Measurements from ENCODE around the gene ATF4.

The ATF4 gene, protein sequence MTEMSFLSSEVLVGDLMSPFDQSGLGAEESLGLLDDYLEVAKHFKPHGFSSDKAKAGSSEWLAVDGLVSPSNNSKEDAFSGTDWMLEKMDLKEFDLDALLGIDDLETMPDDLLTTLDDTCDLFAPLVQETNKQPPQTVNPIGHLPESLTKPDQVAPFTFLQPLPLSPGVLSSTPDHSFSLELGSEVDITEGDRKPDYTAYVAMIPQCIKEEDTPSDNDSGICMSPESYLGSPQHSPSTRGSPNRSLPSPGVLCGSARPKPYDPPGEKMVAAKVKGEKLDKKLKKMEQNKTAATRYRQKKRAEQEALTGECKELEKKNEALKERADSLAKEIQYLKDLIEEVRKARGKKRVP

GRCh38 chr22:39520226-39521105 lies at the start of gene ATF4:
ATF4 (plus strand) TSS chr22:39520562; CDS start chr22:39521446, 884 bp downstream.
- no peak for DNase-seq (ENCODE audit: insufficient read length, low spot score)
- FAIRE-seq = peak; percentile 49

- DNase-seq (ENCODE audit: insufficient read length, low spot score) (peak; percentile 68), FAIRE-seq (peak; percentile 81)
These were observed 48.8 kb upstream of the ATF4 start for GRCh38 chr22:39471381-39472141.

- FAIRE-seq = no peak
- DNase-seq (ENCODE audit: insufficient read length, low spot score) = no peak
These were observed 47.5 kb upstream of the ATF4 start for GRCh38 chr22:39472570-39473556.

GRCh38 chr22:39473851-39474250 lies 46.5 kb upstream of the ATF4 start:
- FAIRE-seq = no peak
- no peak for DNase-seq (ENCODE audit: insufficient read length, low spot score)

- FAIRE-seq (no peak), DNase-seq (ENCODE audit: insufficient read length, low spot score) (no peak)
These were observed 45.8 kb upstream of the ATF4 start for GRCh38 chr22:39474351-39475111.

DNA sequence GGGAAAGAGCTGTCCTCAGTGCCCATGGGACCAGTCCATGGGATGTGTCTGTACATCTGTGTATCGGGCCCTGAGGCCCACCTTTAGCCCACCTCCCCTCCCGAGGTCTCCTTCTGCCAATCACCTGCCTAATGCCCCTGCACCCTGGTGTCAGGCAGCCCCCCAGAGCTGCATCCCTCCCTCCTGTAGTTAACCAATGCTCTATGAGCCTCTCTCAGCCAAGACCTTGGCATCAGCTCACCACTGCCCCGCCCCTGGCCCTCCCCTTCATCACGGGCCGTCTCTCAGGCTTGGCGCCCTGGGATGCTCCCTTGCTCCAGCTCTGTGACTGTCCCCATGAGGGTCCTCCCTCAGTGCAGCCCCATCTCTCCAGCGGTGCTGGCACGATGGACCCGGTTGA lies 45.0 kb upstream of the ATF4 start:
- FAIRE-seq (no peak), DNase-seq (ENCODE audit: insufficient read length, low spot score) (no peak)

- FAIRE-seq = no peak
- no peak for DNase-seq (ENCODE audit: insufficient read length, low spot score)
These were observed 44.5 kb upstream of the ATF4 start for GRCh38 chr22:39475902-39476301.

DNA sequence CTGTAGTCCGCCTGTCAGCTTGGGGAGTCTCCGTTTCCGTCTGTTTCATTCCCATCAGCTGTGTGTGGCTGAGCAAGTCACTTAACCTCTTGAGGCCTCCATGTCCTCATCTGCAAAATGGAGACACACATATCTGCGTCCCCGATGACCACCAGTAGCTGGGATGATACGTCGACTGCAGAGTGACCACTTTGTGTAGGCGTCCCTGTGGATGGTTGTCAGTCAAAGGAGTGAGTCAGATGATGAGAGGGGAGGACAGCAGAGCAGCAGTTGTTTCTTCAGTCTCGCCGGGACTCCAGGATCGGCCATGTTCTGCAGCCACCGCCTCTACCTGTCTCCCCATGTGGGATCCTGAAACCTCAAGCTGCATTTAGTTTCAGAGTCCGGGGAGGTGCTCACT lies 43.7 kb upstream of the ATF4 start:
- no peak for FAIRE-seq

GRCh38 chr22:39477542-39477941 lies 42.8 kb upstream of the ATF4 start:
- no peak for FAIRE-seq
- DNase-seq (ENCODE audit: insufficient read length, low spot score) = no peak

More for the DNA sequence above, 43.7 kb upstream of the ATF4 start:
- no peak for DNase-seq (ENCODE audit: insufficient read length, low spot score)

- DNase-seq (ENCODE audit: insufficient read length, low spot score) = no peak
These were observed 41.9 kb upstream of the ATF4 start for GRCh38 chr22:39478441-39478850.

GRCh38 chr22:39479254-39479653 lies 41.1 kb upstream of the ATF4 start:
- DNase-seq (ENCODE audit: insufficient read length, low spot score) (no peak), FAIRE-seq (no peak)

More at GRCh38 chr22:39478441-39478850, 41.9 kb upstream of the ATF4 start:
- no peak for FAIRE-seq

DNA sequence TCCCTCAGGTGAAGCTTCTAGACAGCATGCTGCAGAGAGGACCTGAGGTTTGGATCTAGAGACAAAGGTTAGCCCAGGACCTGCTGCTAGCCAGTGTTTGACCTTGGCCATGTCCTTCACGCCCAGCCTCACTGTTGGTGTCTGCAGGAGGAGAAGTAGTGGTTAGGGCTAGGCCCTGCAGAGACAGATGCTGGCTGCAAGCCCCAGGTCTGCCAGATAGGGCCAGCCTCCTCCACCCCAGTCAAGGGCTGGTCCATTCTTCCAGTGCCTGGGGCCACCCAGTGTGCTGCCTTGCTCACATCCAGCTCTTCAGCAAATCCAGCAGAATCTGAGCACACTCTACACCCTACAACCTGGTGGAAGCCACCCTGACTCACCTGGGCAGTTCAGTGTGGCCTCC lies 39.8 kb upstream of the ATF4 start:
- FAIRE-seq (no peak), DNase-seq (ENCODE audit: insufficient read length, low spot score) (no peak)

DNA sequence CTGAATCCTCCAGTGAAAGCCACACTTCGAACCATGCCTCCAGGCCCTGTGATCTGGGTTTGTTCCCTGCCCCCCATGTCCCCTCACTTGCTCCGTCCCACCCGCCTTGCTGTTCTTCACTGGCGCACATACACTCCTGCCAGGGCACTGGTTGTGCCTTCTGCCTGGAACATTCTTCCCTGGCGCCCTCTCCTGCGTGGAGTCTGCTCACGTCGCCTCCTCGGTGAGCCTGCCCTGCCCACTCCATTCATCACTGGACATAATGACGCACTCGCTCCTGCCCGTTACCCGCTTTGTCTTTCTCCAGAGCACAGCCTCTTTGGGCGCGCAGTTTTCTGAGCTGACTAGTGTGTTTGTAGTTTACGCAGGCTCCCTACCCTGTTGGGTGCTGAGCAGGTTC lies 39.3 kb upstream of the ATF4 start:
- no peak for FAIRE-seq

GRCh38 chr22:39481595-39481994 lies 38.8 kb upstream of the ATF4 start:
- DNase-seq (ENCODE audit: insufficient read length, low spot score) (no peak), FAIRE-seq (no peak)

More for the DNA sequence above, 39.3 kb upstream of the ATF4 start:
- no peak for DNase-seq (ENCODE audit: insufficient read length, low spot score)

DNA sequence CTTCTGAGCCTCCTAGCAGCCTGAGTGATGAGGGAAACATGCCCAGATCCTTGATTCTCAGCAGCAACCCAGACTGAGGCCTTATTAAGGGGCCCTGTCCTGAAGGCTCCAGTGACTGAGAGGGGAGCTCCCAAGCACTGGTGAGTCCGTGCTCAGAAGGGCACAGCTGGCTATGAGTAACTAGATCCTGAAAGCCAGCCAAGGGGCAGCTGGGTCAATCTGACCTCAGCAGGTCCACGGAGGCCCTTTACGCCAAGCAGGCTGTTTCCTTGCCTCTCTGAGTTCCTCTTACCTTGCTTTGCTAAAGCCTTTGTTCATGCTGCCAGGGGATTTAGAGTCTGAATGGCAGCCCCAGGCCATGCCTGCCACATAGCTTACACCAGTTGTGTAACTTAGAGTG lies 37.6 kb upstream of the ATF4 start:
- DNase-seq (ENCODE audit: insufficient read length, low spot score) = no peak
- no peak for FAIRE-seq

- DNase-seq (ENCODE audit: insufficient read length, low spot score) (no peak), FAIRE-seq (no peak)
These were observed 33.2 kb upstream of the ATF4 start for GRCh38 chr22:39486951-39487825.

GRCh38 chr22:39487826-39488520 lies 32.4 kb upstream of the ATF4 start:
- DNase-seq (ENCODE audit: insufficient read length, low spot score) = no peak
- no peak for FAIRE-seq

Data from HTR-8/SVneo (cell line).